GM19238 (cell line): Measurements from ENCODE around the gene FAM117A.
"Not testable (repeated sequence)": the region's sequence is repeated elsewhere in the genome, so short reads cannot be mapped to it uniquely, and the experiment has no call there.

Experiments used
- DNase-seq: peaks from one replicate; pipeline ENCODE4 v3.0.0; 2011; ENCODE audit warnings: low spot score; ENCODE audit not compliant: insufficient read length

The FAM117A gene

DNA sequence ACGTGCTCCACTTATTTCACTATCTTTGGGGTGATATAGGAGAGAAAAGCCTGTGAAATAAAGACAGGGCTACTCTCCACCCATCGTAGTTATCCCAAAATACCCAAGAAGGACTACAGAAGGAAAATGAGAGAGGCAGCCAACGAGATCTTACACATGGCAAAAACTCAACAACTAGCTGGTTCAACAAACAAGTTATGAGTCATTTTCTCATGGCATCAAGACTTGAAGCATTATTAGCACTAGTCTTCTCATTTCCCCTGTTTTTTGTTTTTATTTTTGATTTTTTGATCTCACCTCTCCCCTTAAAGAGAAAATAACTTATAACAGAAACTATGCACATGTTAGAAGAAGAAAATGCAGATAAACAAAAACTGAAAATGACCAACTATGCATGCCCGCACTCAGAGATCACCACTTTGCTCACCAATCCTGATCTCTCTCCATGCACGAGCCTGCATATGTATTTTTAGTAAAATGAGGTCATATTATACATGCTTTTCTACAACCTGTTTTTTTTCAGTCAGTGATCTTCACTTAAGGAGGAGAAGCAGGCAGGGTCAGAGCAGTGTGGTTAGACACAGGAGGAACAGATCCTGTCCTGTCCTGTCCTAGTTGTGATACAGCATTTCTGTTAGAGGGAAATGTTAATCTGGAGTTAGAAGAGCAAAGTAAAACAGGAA is 22.8 kb downstream of the FAM117A start:
- no peak for DNase-seq

DNA sequence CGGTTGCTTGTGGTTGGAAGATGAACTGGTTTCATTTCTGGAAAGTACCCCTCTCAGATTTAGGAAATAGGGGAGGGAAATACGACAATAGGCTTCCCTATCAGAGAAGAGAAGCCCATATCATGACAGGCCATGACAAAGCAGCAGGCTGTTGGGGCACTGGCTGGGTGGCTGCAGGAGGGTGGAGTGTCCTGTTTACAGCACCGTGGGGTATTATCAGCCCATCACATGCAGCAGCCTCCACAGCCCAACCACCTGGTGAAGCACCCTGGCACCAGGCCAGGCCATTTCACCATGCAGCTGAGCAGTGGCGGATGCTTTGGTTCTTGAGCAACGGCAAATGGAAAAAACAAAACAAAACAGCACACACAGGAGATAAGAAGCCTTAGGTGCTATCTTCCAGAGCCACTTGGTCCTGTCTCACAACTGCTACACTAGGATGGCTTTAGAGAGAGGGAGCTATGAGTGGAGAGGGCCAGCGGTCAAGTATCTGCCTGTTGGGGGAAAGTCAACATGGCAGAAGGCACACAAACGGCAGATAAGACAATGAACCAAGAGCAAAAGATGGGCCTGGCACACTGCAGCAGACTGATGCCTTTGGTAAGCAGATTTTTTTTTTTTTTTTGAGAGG is 24.2 kb downstream of the FAM117A start:
- no peak for DNase-seq

DNA sequence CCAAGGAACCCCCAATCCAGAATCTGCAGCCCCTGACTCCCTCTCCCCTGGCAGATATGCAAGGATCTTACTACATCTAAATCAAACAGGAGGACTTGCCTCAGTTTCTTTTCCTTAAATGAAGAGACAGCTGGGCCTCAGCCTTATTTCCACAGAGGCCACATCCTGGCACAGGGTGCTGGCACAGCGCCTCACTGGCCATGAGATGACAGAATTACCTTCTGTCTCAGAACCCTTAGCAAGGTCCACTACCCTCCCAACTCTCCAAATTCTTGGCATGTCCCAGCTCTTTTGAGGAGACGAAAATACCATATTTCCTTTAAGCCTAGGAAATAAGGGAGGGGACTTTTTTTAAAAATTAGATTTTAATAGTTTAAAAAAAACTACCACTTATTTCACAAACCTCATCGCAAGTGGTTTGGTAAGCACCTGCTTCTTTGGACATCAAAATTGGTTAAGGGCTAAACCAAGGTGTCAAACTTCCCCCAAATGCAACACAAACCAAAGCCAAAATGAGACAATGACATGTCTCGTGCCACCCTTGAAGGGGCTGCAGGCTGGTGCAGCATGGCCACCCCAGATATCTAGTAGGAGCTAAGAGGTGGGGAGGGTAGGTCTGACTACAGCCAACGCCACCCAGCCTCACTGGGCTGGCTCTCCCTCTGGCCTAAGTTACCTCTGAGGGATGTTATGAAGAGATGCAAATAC is 25.3 kb downstream of the FAM117A start:
- no peak for DNase-seq

DNA sequence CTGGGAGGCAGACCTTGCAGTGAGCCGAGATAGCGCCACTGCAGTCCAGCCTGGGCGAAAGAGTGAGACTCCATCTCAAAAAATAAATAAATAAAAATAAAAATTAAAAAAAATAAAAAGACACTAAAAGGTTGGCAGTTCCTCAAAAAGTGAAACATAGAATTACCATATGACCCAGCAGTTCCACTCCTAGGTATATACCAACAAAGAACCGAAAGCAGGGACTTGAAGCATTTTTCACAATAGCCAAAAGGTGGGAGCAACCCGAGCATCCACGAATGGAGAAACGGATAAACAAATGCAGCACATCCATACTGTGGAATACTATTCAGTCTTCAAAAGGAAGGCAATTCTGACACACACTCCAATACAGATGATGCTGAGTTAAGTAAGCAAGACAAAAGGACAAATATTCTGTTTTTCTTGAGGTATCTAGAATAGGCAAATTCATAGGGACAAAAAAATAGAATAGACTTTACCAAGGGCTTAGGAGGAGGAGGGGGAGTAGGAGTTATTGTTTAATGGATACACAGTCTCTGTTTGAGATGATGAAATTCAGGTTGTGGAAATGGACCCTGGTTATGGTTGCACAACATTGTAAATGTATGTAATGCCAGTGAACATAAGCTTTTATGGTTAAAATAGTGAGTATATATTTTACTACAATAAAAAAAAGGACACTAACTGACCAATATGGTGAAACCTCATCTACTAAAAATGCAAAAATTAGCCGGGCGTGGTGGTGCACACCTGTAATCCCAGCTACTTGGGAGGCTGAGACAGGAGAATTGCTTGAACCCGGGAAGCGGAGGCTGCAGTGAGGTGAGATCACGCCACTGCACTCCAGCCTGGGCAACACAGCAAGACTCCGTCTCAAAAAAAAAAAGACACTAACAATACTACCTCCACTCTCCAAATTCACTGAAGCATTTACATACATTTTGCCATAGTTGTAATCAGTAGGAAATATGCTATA is 29.1 kb downstream of the FAM117A start:
- DNase-seq, result no peak

DNA sequence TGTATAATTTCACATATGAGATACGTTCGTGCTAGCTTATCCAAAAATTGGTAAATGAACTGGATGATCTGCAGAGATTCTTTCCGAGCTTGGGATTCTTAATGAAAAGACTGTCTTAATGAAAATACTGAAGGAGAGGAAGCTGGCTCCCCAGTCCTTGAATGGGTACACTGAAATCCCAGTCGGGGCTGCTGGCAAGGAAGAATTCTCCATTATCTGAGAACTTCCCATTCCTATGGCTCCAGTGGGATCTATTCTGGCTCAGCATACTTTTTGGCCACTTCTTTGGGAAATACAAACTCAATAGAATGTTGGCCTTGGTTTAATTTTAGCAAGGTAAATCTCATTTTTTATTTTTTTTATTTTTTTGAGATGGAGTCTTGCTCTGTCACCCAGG is 32.5 kb downstream of the FAM117A start:
- no peak for DNase-seq

DNA sequence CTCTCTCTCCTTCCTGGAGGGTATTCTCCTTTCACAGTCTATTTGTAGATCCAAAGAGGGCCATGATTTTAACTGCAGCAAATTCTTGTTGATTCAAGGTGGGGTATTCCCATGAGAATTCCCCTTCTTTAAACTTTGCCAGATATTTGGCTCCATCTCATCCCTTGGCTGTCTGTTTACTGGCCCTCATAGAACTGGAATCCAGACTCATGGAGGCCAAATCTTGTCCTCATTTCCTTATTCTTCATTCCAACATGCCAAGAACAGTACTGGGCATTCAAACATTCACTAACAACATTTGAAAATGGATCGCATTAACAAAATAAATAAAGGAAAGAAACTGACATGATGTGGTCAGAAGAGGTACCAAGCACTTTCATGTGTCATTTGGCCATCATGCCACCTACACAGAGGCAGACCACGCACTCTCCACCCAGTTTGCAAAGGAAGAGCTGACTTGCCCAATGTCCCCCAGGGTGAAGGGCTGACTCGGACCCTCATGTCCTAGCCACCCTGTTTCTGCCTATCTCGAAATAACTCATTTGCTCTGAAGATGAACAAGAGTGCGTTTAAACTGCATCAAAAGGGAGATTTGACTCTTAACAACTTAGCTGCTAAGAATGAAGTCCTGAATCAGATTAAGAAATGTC is 33.0 kb downstream of the FAM117A start:
- DNase-seq, result no peak

DNA sequence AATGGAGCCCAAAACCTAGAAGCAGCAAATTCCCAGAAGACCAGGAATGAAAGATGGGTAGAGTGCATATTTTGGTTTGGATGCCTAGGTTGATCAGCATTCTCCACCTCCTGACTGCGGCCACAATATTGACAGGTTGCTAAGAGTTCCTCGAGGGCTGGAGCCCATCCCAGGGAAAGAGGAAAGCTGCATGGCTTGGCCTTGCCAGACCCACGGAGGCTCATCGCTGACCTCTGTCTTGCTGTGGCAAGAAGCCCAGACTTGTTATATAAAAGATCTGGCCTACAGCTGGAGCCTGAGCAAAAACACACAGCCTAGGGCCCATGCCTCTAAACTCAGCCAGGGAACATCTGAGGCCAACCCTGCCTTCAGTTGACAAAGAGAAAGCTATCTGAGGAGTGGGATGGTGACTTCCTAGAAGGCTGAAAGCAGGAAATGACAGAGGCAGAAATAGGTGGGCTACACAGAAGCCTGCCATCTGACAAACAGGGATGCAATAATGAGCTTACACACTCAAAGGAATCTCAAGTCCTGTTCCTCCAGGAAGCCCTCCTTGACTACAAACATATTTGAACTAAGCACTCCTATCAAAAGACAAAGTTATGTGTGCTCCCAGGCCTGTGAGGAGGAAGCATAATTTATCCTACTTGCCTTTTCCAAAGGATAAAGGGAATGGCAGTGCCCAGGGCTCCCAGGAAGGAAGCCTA is 33.7 kb downstream of the FAM117A start:
- DNase-seq, result no peak

DNA sequence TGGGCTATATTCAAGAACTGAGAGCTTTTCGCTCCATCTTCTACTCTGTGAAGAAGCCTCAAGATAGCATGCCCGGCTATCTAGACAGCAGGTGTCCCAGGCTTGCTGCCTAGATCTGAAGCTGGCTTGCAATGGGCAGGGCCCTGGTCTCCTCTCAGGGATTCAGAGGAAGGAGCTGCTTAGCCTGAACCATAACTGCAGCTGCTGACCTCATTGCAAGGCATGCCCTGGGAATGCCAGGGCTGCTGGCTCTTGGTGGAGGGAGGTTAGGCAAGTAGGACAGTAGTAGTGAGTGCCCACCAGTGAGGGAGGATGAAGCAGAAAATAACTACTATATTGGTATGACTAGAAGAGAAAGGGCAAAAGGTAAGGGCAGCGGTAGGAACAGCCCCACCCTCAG is 34.9 kb downstream of the FAM117A start:
- no peak for DNase-seq

DNA sequence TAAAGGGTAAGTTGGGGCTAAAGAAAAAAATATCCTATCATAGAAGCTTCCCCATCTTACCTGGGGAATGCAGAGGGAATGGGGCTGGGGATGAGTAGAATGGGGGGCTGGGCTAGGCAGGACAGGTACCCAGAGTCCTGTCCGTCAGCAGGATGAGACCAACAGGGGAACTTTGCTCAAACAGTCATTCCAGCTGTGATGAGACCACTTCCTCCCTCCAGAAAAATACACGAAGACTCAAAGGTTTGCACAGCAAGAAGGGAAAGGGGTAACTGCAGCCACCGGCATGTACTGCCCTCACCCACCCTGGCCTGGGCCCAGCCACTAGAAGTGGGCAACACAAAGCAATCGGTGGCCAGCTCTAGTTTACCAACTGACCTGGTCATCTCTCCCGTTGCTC is 35.5 kb downstream of the FAM117A start:
- DNase-seq, result no peak

DNA sequence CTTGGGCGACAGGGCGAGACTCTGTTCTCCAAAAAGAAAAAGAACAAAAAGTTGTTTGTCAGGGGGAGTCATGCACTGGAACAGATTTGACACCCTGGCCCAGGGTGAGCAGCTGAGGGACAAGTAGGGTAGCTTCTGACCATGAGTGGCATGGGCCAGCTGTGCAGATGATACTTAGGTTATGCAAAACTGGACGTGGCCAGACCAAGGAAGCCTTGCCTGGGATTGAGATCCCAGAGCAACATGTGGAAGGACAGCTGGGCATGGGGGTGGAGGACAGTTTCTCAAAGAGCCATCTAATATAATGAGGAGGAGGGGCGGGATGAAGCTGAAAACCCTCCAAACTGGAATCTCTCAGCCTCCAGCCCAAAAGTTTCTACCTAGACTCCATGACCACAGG is 36.6 kb downstream of the FAM117A start:
- DNase-seq, result no peak

DNA sequence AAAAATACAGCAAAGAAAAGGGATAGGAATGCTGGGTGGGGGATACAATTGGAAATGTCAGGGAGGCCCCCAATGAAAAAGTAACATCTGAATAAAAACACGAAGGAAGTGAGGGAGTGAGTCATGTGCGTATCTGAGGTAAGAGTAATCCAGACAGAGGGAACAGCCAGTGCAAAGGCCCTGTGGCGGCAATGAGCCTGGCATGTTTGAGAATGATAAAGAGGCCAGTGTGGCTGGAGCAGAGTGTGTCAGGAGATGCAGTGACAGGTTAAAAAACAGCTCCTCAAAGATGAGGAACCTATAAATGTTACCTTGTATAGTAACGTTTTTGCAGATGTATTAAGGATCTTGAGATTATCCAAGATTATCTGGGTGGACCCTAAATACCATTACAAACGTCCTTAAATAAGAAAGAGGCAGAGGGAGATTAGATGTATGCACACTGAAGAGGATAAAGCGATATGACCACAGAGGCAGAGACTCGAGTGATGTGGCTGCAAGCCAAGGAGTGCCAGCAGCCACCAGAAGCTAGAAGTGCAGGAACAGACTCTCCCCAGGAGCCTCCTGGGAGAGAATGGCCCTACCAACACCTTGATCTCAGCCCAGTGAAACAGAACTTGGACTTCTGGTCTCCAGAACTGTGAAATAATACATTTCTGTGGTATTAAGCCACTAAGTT is 38.3 kb downstream of the FAM117A start:
- no peak for DNase-seq

DNA sequence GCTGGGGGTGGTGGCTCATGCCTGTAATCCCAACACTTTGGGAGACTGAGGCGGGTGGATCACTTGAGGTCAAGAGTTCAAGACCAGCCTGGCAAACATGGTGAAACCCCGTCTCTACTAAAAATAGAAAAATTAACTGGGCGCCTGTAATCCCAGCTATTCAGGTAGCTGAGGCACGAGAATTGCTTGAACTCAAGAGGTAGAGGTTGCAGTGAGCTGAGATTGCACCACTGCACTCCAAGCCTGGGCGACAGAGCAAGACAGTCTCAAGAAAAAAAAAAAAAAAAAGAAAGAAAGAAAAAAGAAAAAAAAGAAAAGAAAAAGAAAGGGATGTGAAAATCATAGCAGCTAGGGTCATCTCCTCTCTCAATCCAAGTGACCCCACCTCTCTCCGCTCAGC is 39.4 kb downstream of the FAM117A start:
- not testable (repeated sequence) for DNase-seq

DNA sequence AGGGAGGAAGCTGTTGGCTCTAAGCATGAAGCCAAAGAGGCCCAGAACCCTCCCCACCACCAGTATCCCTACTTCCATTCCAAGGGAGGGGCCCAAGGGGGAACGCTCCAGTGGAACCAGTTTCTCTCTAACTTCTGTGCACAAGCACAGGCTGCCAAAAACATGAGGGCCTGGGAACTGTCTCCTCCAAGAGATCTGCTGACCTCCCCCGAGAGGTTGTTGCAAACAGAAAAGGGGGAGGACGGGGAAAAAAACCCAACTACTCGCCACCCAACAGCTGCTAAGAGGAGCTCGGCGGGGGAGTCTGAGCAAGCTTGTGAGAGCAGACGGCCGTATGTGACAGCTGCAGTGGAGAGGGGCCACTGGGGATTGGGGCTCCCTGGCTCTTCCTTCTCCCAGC is 40.5 kb downstream of the FAM117A start:
- no peak for DNase-seq

DNA sequence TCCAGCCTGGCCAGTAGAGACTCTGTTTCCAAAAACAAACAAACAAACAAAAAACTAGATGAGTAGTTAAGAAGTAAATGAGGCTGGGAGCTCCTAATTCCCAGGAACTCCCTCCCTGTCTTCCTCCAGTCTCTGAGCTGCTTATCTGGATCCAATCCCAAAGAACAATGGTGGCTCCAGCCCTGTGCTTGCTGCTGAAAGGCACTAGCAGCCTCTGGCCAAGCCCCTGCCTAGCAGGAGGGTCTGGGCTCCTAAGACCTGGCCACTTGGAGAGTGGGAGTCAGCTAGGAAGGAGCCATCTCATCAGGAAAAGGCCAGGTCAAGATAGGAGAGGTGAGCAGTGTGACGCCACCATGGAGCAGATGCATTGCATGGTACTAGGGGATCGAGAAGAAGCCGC is 41.9 kb downstream of the FAM117A start:
- no peak for DNase-seq

DNA sequence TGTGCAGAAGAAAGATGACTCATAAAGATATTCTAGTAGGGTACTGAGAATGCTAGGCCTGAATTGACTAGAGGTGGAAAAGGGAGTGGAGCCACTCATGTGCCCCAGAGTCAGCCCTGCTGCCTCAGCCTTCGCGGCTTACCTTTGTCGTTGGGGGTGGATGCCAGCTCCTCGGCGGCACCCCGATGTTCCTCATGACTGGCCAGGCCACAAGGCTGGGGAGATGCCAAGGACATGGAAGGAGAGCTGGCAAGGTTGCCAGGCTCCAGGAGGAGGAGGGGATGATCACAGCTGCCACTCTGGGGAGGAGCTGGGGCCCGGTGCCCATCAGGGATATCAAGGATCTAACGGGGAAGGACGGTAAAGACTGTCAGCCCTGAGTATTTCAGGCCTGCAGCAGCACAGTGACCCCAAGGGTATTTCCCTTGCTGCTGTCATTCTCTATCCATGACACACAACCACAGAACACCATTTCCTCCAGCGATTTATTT is 46.5 kb downstream of the FAM117A start:
- DNase-seq, result no peak

DNA sequence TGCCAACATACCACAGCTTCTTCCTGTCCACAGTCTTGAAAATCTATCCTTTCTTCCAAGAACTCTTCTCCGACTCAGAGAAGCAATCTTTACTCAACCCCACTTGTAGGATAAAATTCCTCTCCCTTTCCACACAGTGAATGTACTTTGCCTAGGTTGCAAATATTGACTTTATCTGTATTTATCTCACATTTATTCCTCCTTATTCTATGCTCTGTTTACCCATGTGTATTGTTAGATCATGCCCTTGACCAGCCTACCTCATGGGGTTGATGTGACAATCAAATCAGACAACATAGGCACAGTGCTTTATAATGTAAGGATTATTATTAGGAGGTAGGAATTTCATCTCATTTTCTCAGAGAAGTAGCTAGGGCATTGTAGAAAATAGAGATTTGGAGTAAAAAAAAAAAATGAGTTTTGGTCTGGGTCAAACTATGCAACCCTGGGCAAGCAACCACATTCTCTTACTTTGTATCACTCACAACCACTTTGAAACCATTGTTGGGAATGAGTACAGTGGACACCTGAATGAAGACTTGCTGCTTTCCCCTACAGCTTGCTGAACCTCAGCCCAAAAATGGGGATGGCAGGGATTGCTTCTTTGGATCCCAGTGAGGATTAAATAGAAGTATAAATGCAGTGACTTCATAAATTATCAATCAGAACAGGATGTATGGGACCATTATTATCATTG is 47.1 kb downstream of the FAM117A start:
- DNase-seq, result no peak

DNA sequence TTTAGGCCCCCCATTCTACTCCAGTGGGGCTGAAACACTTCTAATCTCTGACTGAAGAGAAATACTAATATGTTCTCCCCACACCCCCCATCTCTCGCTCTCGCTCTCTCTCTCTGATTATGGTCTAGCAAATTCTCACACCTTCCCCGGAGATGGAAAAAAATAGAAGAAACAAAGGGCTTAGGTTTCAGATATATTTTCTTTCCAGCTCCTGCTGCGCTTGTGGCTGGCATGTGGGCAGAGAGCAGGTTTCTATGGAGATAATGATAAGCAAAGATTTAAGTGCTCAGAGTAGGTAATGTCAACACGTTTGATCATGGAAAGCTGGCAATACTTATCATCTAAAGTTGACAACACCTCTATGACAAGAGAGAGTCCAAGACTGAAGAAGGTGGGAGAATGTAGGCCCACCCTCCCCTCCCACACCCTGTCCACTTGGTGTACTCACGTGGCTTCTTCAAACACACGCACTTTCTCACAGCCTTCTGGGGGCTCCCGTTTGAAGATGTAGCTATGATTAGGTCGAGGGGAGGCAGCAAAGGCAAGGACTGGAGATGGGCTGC is 48.1 kb downstream of the FAM117A start:
- no peak for DNase-seq

DNA sequence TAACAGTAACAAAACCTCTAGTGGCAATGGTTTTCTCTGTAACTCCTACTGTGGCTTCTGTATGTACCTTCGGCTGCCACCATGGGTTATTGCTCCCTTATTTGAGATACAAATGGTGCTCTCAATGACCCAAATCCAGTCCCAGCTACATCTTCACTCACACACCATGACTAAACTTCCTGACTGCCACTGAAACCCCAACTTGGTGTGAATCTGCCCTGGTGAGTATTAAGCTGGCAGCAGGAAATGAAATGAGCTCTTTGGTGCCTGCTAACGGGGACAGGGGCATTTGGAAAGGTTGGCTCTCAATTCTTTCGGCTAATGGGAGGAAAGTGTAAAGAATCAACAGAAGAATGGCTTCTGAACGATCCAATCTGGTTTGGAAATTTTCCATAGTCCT is 48.7 kb downstream of the FAM117A start:
- no peak for DNase-seq
